Heart left ventricle (tissue), 13 donors: ENCODE data around the gene GFRA4.

Experiments used
- POLR2A ChIP-seq, 2 donors: fragments of 450-650 bp; IDR thresholded peaks; one replicate each; pipeline ENCODE4 v1.6.1; 2017; ENCODE audit warnings: antibody characterized with exemption in 2 of 2, mild to moderate bottlenecking in 2 of 2, moderate library complexity in 2 of 2
- TF ChIP-seq, protein P1 (sequence below), 12 donors: fragments of 200-600 bp; sonication (generic) in 4 of 12; IDR thresholded peaks; one replicate each; pipeline versions ENCODE4 v1.5.0 to v1.8.0; 2018 to 2022; ENCODE audit warnings: antibody characterized with exemption in 12 of 12, mild to moderate bottlenecking in 5 of 12
- donor health status: ischemic (EF 13 %, LVEDD 7.1; RV severe dilation, severe dysfunction).
- donor health status: DM: no; HTN: yes; CAD: no.
- donor health status: DM: no; HTN: no; CAD: no.
- donor health status: ischemic (EF 25% LVEDD 6.9; RV normal size, moderate dysfunction).
- donor health status: ischemic (EF 25% LVEDD 5.7; RV mildly dilated, moderate dysfunction).
- donor health status: ischemic (EF 35%, LVEDD 5.7; RV mildly dilated, moderate dysfunction).
- donor health status: nonischemic (EF 11% LVEDD 7.7; RV severe dilation, severe dysfunction).
- donor health status: DM: yes; HTN: yes; CAD: no.
- donor health status: PGD.
- donor health status: ischemic (EF 29% LVEDD 5.4; RV normal size, mild dysfunction).
- donor health status: nonischemic (EF 23%, LVEDD 6.1; RV moderate dilation, normal function).

DNA sequence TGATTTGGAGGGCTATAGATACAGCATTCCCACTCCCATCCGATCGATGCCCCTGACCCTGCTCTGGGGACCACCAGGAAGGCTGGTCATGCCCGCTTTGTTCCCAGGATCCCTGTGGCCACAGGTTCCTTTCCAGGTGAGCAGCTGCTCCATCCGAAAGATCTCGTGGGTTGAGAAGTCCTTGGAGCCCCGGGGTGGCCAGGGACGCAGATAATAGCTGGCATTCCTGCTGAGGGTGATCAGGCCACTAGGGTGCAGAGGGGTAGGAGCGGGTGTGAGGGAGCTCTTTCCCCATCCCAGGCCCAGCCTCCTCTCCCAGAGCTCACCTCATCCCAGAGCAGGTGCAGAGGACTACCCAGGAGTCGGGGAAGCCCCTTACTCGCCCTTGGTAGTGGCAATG lies 11.2 kb upstream of the GFRA4 start:
- TF ChIP-seq POLR2A (IDR thresholded peaks at IDR 0.05), result no peak
- TF ChIP-seq, protein P1, sequence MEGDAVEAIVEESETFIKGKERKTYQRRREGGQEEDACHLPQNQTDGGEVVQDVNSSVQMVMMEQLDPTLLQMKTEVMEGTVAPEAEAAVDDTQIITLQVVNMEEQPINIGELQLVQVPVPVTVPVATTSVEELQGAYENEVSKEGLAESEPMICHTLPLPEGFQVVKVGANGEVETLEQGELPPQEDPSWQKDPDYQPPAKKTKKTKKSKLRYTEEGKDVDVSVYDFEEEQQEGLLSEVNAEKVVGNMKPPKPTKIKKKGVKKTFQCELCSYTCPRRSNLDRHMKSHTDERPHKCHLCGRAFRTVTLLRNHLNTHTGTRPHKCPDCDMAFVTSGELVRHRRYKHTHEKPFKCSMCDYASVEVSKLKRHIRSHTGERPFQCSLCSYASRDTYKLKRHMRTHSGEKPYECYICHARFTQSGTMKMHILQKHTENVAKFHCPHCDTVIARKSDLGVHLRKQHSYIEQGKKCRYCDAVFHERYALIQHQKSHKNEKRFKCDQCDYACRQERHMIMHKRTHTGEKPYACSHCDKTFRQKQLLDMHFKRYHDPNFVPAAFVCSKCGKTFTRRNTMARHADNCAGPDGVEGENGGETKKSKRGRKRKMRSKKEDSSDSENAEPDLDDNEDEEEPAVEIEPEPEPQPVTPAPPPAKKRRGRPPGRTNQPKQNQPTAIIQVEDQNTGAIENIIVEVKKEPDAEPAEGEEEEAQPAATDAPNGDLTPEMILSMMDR (IDR thresholded peaks at IDR 0.05), result no peak
